Kidney (tissue), 14 donors: Measurements from ENCODE around the gene TAF7. TPM values are rescaled to one million over a fixed set of nuclear protein-coding genes. Genes with fewer than 3 reads are reported as not detected.

Source experiments
- DNase-seq, 5 donors: peaks; one replicate each; pipeline ENCODE4 v3.0.0-alpha.2; 2013 to 2020
- FAIRE-seq: peaks from 2 replicates; lab custom pipeline; 2012; peaks lifted over from hg19 to GRCh38; lab: Jason Lieb, UNC
- H3K27ac ChIP-seq, 2 donors: one replicate each; pipeline ENCODE4 v1.7.0; 2013; ENCODE audit warnings: low read depth in 2 of 2, low read length in 2 of 2, inconsistent platforms in 1 of 2
- H3K27me3 ChIP-seq: one replicate; pipeline ENCODE4 v1.7.1; 2013; ENCODE audit warnings: low read length, inconsistent platforms; ENCODE audit not compliant: control insufficient read depth, insufficient read depth
- H3K36me3 ChIP-seq, 3 donors: one replicate each; pipeline versions ENCODE4 v1.7.0 to v1.7.1; 2013; ENCODE audit warnings: low read length in 3 of 3, control low read depth in 1 of 3, inconsistent platforms in 1 of 3; ENCODE audit not compliant: insufficient read depth in 3 of 3, control insufficient read depth in 2 of 3
- H3K4me1 ChIP-seq, 3 donors: one replicate each; pipeline versions ENCODE4 v1.7.0 to v1.7.1; 2013; ENCODE audit warnings: low read length in 3 of 3, inconsistent platforms in 1 of 3, low read depth in 1 of 3; ENCODE audit not compliant: control insufficient read depth in 2 of 3, insufficient read depth in 2 of 3
- H3K4me3 ChIP-seq, 3 donors: one replicate each; pipeline versions ENCODE4 v1.7.0 to v1.8.1; 2013; ENCODE audit warnings: low read length in 3 of 3, control low read depth in 1 of 3, inconsistent platforms in 1 of 3
- H3K9ac ChIP-seq, 3 donors: one replicate each; pipeline versions ENCODE4 v1.7.0 to v1.7.1; 2013; ENCODE audit warnings: low read length in 3 of 3, control low read depth in 1 of 3, inconsistent platforms in 1 of 3
- H3K9me3 ChIP-seq, 3 donors: one replicate each; pipeline versions ENCODE4 v1.7.0 to v1.7.1; 2013; ENCODE audit warnings: low read length in 3 of 3, control low read depth in 1 of 3, inconsistent platforms in 1 of 3; ENCODE audit not compliant: control insufficient read depth in 2 of 3, insufficient read depth in 1 of 3
- intact Hi-C: fragments of 100-400 bp; cut with DNase I; formaldehyde crosslinking; loops from one replicate; pipeline ENCODE4 v1.11.1; 2022
- polyA plus RNA-seq: library from polyadenylated mRNA; stranded (reverse); fragments of 350-450 nt; fragmentation: Illumina TruSeq; extraction: RNeasy Lipid Tissue Mini Kit (QIAGEN cat#74804); gene quantifications from one replicate; pipeline ENCODE4 v1.2.3, GENCODE V29; 2014; ENCODE audit warnings: low read depth, low replicate concordance; ENCODE audit not compliant: insufficient read depth
- total RNA-seq: library from RNA; stranded (reverse); fragmentation: NEBNext Ultra II Directional; extraction: Animal tissue kit (Norgen Biotek cat#: 25700); gene quantifications from one replicate; pipeline ENCODE4 v1.2.1, GENCODE V29; 2021
- TF ChIP-seq, protein P1 (sequence below): IDR thresholded peaks from 3 replicates; pipeline ENCODE4 v1.5.1; 2012; ENCODE audit warnings: mild to moderate bottlenecking, moderate library complexity, borderline replicate concordance; ENCODE audit not compliant: insufficient read depth; ENCODE audit errors: extremely low read depth
- donor health status: control.
- donor health status: control.
- donor health status: control.
- donor health status: control.
- donor health status: control.
- donor health status: DM: yes; HTN: yes; CAD: no.
- donor health status: Normal renal cell carcinoma (clear cell type).

The TAF7 gene
- total and polyA plus RNA-seq, 2 donors from 2014 or later = 71.3 to 73.5 TPM

DNA sequence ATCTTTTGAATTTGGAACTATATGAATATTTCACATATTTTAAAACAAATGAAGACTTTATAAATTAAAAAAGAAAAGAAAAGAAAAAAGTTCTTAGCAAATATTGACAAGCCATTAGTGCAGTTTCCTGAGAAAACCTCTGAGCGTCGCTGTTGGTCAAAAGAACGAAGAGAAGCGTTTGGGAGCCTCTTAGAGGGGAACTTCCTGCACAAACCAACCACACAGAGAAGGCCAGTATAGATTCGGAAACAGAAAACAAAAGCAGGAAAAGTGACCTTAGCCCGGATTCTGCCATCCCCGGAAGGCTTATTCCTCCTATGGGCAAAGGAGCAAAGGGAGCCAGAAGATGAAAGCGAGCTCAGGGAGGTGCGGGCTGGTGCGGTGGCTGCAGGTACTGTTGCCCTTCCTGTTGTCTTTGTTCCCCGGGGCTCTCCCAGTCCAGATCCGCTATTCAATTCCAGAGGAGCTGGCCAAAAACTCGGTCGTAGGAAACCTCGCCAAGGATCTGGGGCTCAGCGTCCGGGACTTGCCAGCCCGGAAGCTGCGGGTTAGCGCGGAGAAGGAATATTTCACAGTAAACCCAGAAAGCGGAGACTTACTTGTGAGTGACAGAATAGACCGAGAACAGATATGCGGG lies 39.3 kb upstream of the TAF7 start, which contains the start of gene PCDHGB2:
Gene PCDHGB2, plus strand, starts transcription at position 205 of the 637 bp plus-strand sequence. Its CDS starts 142 bp downstream, at position 347.
- H3K4me3 ChIP-seq = peak within 1 kb of the TSS in 2 of 3 donors; percentile 16 to 36
- intact Hi-C loops = no loop called here
- FAIRE-seq = no peak

DNA sequence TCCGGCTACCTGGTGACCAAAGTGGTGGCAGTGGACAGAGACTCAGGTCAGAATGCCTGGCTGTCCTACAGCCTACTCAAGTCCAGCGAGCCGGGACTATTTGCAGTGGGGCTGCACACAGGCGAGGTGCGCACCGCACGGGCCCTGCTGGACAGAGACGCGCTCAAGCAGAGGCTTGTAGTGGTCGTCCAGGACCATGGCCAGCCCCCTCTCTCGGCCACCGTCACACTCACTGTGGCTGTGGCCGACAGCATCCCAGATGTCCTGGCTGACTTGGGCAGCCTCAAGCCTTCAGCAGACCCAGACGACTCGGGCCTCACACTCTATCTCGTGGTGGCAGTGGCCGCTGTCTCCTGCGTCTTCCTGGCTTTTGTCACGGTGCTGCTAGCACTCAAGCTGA lies 36.4 kb upstream of the TAF7 start:
- no peak for FAIRE-seq
- Histone ChIP-seq H3K4me1 (no peaks in the 10 kb centered on the region), H3K9me3 (peaks cover 2 to 71% (median 16%) of the 10 kb centered on the region in 3 donors), H3K36me3 (no peaks in the 10 kb centered on the region), H3K9ac (no peak overlapping the region), H3K27me3 (no peaks in the 10 kb centered on the region), H3K4me3 (no peak overlapping the region), H3K27ac (no peak overlapping the region)
- TF ChIP-seq, protein P1, sequence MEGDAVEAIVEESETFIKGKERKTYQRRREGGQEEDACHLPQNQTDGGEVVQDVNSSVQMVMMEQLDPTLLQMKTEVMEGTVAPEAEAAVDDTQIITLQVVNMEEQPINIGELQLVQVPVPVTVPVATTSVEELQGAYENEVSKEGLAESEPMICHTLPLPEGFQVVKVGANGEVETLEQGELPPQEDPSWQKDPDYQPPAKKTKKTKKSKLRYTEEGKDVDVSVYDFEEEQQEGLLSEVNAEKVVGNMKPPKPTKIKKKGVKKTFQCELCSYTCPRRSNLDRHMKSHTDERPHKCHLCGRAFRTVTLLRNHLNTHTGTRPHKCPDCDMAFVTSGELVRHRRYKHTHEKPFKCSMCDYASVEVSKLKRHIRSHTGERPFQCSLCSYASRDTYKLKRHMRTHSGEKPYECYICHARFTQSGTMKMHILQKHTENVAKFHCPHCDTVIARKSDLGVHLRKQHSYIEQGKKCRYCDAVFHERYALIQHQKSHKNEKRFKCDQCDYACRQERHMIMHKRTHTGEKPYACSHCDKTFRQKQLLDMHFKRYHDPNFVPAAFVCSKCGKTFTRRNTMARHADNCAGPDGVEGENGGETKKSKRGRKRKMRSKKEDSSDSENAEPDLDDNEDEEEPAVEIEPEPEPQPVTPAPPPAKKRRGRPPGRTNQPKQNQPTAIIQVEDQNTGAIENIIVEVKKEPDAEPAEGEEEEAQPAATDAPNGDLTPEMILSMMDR = no peak
- intact Hi-C loops = no loop called here
- DNase-seq = no peak

More for the DNA sequence above, 39.3 kb upstream of the TAF7 start, which contains the start of gene PCDHGB2:
- H3K27me3 ChIP-seq = no peaks in the 10 kb centered on the region
- no peak within 1 kb of the TSS for H3K27ac ChIP-seq
- no peaks in the 10 kb centered on the region for H3K36me3 ChIP-seq
- no peak within 1 kb of the TSS for H3K9ac ChIP-seq
- H3K4me1 ChIP-seq = no peaks in the 10 kb centered on the region
- TF ChIP-seq, protein P1 = no peak
- no peak for DNase-seq
- peaks cover 2 to 88% (median 28%) of the 10 kb centered on the region in 3 donors for H3K9me3 ChIP-seq

DNA sequence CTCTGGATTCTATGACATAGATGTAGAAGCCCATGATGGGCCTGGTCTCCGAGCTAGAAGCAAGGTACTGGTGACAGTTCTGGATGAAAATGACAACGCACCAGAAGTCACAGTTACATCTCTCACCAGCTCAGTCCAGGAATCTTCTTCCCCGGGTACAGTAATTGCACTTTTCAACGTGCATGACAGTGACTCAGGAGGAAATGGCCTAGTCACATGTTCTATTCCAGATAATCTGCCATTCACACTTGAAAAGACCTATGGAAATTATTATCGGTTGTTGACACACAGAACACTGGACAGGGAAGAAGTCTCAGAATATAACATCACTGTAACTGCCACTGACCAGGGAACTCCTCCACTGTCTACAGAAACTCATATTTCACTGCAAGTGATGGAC lies 35.5 kb upstream of the TAF7 start:
- intact Hi-C loops = no loop called here
- peaks cover 2 to 71% (median 19%) of the 10 kb centered on the region in 3 donors for H3K9me3 ChIP-seq
- no peak for FAIRE-seq

More for the DNA sequence above, 35.5 kb upstream of the TAF7 start:
- Histone ChIP-seq H3K4me1 (no peaks in the 10 kb centered on the region), H3K27ac (no peak overlapping the region), H3K4me3 (no peak overlapping the region), H3K27me3 (no peaks in the 10 kb centered on the region), H3K9ac (no peak overlapping the region), H3K36me3 (no peaks in the 10 kb centered on the region)
- DNase-seq = no peak
- TF ChIP-seq, protein P1 = no peak
